NCI-H524 (cell line): ENCODE data around the gene FNDC11.
"Not testable (repeated sequence)": the region's sequence is repeated elsewhere in the genome, so short reads cannot be mapped to it uniquely, and the experiment has no call there.

Experiments used
- DNase-seq, 2 experiments: peaks; one replicate each; lab custom pipeline; 2025; lab: John Stamatoyannopoulos, UW

The FNDC11 gene

DNA sequence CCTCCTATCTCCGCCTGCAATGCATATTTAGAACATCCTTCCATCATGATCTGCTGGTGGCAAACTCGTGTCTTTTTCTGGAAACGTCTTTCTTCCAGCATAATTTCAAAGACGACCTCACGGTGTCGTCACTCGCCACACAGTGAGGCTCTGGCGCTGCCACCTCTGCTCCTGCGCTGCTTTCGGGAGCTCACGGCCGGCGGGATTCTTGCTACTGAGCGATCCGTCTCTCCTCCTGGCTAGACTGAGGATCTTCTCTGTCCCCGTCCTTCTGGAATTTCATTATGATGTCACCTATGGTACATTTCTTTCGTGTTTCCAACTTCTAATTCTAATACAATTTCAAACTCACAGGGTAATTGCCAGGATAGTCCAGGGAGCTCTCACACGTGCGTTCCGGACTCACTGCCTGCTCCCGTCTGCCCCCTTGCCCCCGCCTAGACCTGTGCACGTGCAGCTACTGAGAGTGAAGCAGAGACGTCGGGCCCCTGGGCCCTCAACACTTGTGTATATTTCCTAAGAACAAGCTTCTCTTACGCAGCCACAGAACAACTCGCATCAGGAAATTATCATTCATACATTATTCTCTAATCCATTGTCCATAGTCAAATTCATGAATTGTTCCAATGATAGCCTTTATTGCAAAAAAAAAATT, 45.6 kb downstream of the FNDC11 start:
- no peak for DNase-seq

GRCh38 chr20:63601679-63602078, 47.7 kb downstream of the FNDC11 start:
- DNase-seq, result not testable (repeated sequence)

GRCh38 chr20:63602321-63602720, 48.4 kb downstream of the FNDC11 start:
- DNase-seq, result no peak
